Measurements from ENCODE around the gene IFT22. TPM values are rescaled to one million over a fixed set of nuclear protein-coding genes. Genes with fewer than 3 reads are reported as not detected.
"Not testable (repeated sequence)": the region's sequence is repeated elsewhere in the genome, so short reads cannot be mapped to it uniquely, and the experiment has no call there.

IFT22 gene
- total RNA-seq, 2 donors from 2014 or later: 22.0 to 26.9 TPM

DNA sequence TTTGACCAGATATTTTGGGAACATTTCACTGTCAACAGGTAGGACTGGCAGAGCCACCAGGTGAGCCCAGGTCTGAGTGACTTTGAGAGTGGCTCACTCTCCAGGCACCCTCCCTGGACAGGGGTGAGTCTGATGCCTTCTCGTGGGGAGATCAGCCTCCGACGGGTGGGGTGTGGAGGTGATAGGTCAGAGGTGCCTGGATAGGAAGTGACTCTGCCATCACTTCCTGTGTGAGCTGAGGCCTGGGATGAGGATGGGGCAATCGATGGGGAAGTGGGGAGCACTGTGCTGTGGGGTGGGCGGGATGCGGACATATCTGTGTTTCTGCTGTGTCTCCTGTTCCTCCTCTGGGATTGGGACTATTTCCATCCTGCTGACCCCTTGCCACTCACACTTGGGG is 34.6 kb downstream of the IFT22 start:
- no peak overlapping the region for H3K27ac ChIP-seq
- no peaks in the 10 kb centered on the region for H3K27me3 ChIP-seq
- H3K4me3 ChIP-seq: no peak overlapping the region
- H3K9me3 ChIP-seq: no peaks in the 10 kb centered on the region
- DNase-seq (ENCODE audit: low spot score): no peak
- no peaks in the 10 kb centered on the region for H3K4me1 ChIP-seq
- H3K36me3 ChIP-seq: no peaks in the 10 kb centered on the region
- TF ChIP-seq CTCF (IDR thresholded peaks at IDR 0.05): no peak

DNA sequence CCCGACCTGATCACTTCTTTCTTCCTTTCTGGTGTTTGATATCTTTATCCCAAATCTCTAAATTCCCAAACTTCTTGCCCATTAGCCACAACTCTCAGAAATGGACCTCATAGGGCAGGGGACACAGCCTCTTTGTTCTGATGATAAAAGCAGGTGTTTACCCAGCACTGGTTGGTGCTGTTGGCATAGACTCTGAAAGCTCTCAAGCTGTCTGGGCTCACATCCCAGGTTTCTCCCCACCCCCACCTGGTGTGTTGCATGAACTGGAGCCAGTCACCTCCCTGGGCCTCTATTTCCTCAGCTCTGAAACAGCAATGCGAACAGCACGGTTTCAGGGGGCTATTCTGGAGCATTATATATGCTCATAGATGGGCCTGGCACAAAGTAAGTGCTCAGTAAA is 35.7 kb downstream of the IFT22 start:
- H3K4me1 ChIP-seq; DNase-seq (ENCODE audit: low spot score); H3K36me3 ChIP-seq; H3K4me3 ChIP-seq; H3K27ac ChIP-seq; H3K27me3 ChIP-seq; H3K9me3 ChIP-seq: not testable (repeated sequence)

DNA sequence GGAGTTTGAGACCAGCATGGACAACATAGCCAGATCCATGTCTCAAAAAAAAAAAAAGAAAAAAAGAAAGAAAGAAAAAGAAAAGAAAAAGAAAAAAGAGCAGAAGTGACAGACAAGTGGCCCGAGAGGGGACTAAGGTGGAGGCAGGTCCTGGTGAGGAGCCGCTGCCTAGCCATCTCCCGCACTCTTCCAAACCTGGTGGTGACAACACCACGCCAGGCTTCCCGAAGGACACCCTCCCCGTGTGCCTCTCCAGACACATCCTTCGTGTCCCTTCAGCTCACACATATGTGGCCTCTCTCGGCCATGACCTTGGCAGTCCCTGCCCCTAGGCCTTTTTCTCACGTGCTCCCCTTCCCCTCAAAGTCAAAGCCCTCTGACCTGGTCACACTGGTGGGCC is 36.4 kb downstream of the IFT22 start:
- Histone ChIP-seq H3K27me3 (no peaks in the 10 kb centered on the region), H3K4me1 (no peaks in the 10 kb centered on the region), H3K36me3 (no peaks in the 10 kb centered on the region), H3K9me3 (no peaks in the 10 kb centered on the region), H3K27ac (no peak overlapping the region), H3K4me3 (no peak overlapping the region)
- DNase-seq (ENCODE audit: low spot score): no peak
- no peak for TF ChIP-seq CTCF (IDR thresholded peaks at IDR 0.05)

DNA sequence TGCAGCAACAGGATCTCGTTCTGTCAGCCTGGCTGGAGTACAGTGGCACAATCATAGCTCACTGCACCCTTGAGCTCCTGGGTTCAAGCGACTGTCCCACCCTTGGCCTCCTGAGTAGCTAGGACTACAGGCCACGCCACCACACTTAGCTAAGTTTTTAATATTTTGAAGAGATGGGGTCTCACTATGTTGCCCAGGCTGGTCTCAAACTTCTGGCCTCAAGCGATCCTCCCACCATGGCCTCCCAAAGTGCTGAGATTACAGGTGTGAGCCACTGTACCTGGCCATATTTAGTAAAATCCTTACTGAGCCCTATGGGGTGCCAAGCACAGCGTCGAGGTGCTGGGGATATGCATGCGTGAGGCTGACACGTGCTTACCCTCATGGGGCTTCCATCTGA is 40.7 kb downstream of the IFT22 start:
- H3K4me1 ChIP-seq; H3K9me3 ChIP-seq; DNase-seq (ENCODE audit: low spot score); H3K27me3 ChIP-seq; H3K4me3 ChIP-seq; H3K36me3 ChIP-seq; H3K27ac ChIP-seq: not testable (repeated sequence)

- H3K27ac ChIP-seq: no peak overlapping the region
- H3K36me3 ChIP-seq: no peaks in the 10 kb centered on the region
- TF ChIP-seq CTCF (IDR thresholded peaks at IDR 0.05): no peak
- no peaks in the 10 kb centered on the region for H3K9me3 ChIP-seq
- no peak overlapping the region for H3K4me3 ChIP-seq
- H3K27me3 ChIP-seq: no peaks in the 10 kb centered on the region
- no peak for DNase-seq (ENCODE audit: low spot score)
- no peaks in the 10 kb centered on the region for H3K4me1 ChIP-seq
These were observed 42.9 kb downstream of the IFT22 start for GRCh38 chr7:101278461-101279292.

GRCh38 chr7:101277155-101277554 is 44.5 kb downstream of the IFT22 start:
- no peaks in the 10 kb centered on the region for H3K27me3 ChIP-seq
- H3K27ac ChIP-seq: no peak overlapping the region
- no peak for TF ChIP-seq CTCF (IDR thresholded peaks at IDR 0.05)

GRCh38 chr7:101273206-101273605 is 48.4 kb downstream of the IFT22 start:
- Histone ChIP-seq H3K27ac (no peak overlapping the region), H3K9me3 (no peaks in the 10 kb centered on the region), H3K27me3 (no peaks in the 10 kb centered on the region), H3K36me3 (no peaks in the 10 kb centered on the region), H3K4me3 (no peak overlapping the region), H3K4me1 (no peaks in the 10 kb centered on the region)
- no peak for DNase-seq (ENCODE audit: low spot score)
- no peak for TF ChIP-seq CTCF (IDR thresholded peaks at IDR 0.05)

More at GRCh38 chr7:101277155-101277554, 44.5 kb downstream of the IFT22 start:
- Histone ChIP-seq H3K36me3 (no peaks in the 10 kb centered on the region), H3K4me1 (no peaks in the 10 kb centered on the region), H3K9me3 (no peaks in the 10 kb centered on the region), H3K4me3 (no peak overlapping the region)
- no peak for DNase-seq (ENCODE audit: low spot score)

Data from right atrium auricular region (tissue), 2 donors.